ENCODE data around the gene CLEC18A.
"Not testable (repeated sequence)": the region's sequence is repeated elsewhere in the genome, so short reads cannot be mapped to it uniquely, and the experiment has no call there.

CLEC18A gene

DNA sequence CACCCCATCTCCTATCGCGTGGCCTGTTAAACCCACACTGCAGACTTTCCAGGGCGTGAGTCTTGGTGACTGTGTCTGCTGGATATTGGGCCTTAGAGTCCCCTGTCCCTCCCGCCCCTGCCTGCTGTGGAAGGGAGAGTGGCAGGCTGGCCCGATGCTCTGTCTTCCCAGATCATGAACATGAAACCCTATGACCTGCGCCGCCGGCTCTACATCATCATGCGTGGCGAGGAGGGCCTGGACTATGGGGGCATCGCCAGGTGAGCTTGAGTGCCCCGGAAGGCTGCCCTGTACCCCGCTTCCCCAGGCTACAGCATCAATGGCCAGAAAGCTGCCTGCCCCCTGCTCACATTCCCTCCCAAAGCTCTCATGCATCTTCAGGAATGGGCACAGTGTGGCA is 19.5 kb upstream of the CLEC18A start:
- no peak for DNase-seq

DNA sequence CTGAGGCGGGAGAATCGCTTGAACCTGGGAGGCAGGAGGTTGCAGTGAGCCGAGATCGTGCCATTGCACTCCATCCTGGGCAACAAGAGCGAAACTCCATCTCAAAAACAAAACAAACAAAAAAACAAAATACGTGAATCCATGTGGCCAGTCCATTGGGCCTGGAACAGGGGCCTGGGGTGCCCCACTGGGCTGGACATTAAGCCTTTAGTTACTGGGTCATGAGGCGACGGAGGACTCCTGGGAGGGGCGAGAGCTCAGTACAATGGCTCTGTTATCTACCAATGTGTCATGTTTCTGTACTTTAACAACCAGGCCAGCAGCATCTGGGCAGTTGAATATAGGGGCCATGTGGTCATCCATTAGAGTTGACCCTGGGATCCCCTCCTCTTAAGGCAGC is 18.9 kb upstream of the CLEC18A start:
- DNase-seq: no peak

DNA sequence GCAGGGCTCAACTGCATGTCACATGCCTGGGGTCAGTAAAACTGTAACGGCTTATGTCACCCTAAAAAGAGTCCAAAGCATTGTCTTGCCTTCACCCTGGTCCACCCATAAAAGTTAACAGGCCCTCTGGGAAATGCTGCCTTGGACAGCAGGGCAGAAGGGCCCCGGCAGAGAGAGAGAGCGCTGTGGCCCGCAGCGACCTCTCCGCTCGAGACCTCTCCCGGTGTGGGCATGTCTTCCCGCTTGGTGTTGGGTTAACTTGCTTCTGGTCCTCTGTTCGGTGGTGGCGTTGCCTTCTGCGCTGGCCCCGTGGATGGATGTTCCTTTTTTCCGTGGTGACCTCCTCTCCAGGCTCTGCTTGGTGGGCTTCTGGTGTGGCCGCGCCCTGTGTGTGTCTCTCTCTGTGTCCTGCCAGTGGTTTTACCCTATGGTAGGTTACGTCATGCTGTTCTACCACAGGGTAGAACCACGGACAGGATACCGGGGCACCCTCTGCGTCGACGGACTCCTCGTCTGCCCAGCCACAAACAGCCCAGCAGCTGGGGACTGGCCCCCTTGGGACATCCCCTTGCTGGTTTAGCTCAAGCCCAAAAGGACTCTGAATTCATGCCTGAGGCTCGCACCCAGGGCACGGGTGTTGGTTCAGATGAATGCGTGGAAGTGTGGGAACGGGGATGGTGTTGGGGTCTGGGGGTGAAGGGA is 18.3 kb upstream of the CLEC18A start:
- no peak for DNase-seq

DNA sequence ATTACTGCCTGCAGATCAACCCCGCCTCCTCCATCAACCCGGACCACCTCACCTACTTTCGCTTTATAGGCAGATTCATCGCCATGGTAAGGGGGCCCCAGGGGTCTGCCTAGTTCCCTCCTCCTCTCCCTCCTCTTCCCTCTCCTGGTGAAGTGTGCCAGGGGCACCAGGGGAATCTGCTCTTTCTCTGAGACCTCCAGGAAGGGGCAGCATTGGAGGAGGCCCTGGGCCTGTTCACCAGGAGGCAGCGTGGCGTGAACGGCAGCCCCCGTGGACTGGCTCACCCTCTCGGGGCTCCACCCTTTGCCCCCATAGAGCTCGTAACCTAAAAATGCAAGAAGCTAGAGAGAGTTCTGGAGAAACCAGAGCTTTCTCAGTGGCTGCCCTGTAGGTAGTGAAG is 17.1 kb upstream of the CLEC18A start:
- no peak for DNase-seq

DNA sequence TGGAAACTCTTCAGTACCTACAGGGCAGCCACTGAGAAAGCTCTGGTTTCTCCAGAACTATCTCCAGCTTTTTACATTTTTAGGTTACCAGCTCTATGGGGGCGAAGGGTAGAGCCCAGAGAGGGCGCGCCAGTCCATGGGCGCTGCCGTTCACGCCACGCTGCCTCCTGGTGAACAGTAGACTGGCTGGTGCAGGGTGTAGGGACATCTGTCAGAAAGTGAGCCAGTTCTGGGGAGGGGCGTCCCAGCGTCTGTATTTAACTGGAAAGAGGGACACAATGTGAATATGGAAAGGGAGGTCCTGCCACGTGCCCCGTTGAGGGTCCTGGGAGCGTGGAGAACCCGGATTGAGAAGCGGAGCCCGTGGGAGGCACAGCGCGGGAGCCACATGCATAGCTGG is 16.4 kb upstream of the CLEC18A start:
- DNase-seq: no peak

DNA sequence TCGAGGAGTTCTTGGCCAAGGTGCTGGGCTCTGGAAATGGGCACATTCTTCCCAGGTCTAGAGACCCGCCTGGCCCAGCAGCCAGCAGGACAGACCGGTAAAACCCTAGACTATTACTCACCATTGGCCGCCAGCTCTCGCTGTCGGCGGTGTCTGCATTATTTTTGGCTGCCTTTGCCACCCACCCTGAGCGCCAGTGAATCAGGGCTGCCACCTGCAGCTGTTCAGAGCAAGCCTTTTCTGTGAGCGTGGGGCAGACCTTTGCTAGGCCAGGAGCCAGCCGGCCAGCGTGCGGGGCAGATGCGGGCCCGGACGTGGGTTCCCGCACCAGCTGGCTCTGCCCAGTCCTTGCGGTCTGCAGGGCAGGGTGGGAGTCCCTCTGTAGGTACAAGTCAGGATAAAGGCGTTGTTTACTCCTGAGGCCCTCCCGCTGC is 15.8 kb upstream of the CLEC18A start:
- no peak for DNase-seq

DNA sequence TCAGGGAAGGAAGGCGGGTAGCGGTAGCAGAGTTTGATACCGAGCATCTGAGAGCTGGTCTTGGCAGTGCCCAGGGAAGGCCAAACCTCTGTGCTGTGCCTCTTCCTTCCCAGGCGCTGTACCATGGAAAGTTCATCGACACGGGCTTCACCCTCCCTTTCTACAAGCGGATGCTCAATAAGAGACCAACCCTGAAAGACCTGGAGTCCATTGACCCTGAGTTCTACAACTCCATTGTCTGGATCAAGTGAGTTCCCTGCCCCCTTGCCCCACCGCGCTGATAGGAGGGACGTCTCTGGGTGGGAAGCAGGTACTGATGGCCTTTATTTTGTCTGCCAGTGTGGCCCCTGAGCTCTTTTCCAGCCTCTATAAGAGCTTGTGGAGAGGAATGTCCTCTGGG is 15.4 kb upstream of the CLEC18A start:
- no peak for DNase-seq

DNA sequence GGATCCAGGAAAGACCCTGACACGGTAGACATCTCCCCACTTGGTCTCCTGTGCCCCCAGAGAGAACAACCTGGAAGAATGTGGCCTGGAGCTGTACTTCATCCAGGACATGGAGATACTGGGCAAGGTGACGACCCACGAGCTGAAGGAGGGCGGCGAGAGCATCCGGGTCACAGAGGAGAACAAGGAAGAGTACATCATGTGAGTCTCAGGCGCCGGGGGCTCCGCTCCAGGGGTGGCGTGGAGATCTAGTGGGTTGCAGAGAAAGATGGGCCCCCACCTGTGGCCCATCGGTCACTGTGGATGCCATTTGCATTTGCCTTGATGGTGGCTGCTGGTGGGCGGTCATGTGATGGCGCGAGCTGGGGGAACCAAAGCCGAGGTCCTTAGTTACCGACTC is 14.9 kb upstream of the CLEC18A start:
- no peak for DNase-seq

DNA sequence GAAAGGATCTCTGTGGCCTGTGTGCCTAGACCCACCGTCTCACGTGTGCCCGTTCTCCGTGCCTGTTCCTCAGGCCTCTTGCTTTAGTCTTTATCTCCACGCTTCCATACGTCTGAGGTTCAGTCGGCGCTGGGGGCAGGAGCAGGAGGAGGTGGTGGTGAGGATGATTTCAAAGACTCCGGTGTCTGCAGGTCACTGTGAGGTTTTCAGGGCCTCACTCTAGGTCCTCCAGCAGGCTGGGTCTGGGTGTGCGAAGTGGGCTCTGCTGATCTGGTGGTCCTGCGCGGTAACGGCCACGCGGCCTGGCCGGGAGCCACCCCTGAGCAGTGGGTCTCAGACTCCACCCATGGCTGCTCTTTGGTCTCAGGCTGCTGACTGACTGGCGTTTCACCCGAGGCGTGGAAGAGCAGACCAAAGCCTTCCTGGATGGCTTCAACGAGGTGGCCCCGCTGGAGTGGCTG is 14.4 kb upstream of the CLEC18A start:
- no peak for DNase-seq

DNA sequence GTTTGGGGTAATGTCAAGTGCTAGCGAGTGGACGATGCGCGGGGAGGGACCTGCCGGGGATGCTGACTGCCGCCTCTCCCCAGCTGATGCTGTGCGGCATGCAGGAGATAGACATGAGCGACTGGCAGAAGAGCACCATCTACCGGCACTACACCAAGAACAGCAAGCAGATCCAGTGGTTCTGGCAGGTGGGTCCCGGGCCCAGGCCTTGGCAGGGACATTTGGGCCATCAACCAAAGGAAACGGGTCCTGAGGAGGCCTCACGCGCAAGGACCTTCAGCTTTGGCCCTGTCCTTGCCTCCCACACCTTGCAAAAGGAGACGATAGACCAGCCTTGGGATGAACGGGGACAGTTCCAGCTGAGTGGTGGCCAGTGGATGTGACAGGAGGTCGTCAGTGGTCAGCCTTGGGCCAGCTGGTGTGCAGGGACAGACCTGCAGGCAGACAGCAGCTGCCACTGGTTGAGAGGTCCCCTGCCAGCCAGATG is 13.6 kb upstream of the CLEC18A start:
- DNase-seq: no peak

DNA sequence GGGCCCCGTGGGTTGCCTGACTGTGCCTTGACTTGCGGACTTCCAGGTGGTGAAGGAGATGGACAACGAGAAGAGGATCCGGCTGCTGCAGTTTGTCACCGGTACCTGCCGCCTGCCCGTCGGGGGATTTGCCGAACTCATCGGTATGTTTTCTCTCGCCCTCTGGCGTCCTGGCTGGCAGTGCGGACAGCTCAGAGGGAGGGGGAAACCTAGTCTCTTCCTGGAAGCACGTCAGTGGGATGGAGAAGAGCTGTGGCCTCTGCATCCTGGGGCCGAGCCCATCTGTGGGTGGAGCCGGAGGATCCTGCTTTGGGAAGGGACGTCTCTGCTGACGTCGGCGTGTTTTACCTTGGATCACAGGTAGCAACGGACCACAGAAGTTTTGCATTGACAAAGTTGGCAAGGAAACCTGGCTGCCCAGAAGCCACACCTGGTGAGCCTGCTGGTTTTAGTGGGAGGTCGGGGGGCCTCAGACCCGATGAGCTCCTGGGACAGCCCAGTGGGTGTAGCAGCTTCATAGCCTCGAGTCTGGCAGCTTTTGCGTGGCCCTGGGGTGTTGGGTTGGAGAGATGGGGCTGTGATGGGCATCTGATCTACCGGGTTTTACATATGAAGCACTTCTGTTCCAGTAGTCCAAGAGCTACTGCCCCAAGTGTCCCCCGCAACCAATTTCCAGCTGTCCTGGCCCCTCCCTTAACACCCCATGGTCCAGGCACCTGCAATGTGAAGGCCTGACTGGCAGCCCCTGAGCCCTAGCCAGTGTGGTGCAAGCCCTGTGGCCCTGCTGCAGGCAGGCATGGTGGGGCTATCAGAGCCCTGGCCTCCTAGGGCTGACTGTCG is 11.9 kb upstream of the CLEC18A start:
- DNase-seq: no peak

DNA sequence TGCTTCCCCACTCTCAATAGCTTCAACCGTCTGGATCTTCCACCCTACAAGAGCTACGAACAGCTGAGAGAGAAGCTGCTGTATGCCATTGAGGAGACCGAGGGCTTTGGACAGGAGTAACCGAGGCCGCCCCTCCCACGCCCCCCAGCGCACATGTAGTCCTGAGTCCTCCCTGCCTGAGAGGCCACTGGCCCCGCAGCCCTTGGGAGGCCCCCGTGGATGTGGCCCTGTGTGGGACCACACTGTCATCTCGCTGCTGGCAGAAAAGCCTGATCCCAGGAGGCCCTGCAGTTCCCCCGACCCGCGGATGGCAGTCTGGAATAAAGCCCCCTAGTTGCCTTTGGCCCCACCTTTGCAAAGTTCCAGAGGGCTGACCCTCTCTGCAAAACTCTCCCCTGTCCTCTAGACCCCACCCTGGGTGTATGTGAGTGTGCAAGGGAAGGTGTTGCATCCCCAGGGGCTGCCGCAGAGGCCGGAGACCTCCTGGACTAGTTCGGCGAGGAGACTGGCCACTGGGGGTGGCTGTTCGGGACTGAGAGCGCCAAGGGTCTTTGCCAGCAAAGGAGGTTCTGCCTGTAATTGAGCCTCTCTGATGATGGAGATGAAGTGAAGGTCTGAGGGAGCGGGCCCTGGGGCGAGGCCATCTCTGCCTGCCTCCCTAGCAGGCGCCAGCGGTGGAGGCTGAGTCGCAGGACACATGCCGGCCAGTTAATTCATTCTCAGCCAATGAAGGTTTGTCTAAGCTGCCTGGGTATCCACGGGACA is 11.1 kb upstream of the CLEC18A start:
- no peak for DNase-seq

DNA sequence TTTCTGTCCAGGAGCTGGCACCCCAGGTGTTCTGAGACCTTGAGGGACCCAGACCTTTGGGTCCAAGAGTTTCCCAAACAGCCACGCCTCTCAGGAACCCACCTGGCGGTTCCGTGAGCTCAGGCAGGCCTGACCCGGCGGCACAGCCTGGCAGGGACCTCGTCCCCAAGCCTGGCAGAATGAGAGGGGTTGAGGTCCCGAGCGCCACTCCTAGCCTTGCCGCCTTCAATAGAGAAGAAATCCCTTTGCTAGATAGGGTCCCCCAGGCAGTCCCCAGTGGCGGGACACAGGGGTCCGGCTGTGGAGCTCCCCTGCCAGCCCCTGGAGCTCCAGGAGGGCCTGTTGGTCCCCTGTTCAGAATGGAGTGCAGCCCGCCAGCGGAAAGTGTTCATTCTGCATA is 10.5 kb upstream of the CLEC18A start:
- DNase-seq: no peak

DNA sequence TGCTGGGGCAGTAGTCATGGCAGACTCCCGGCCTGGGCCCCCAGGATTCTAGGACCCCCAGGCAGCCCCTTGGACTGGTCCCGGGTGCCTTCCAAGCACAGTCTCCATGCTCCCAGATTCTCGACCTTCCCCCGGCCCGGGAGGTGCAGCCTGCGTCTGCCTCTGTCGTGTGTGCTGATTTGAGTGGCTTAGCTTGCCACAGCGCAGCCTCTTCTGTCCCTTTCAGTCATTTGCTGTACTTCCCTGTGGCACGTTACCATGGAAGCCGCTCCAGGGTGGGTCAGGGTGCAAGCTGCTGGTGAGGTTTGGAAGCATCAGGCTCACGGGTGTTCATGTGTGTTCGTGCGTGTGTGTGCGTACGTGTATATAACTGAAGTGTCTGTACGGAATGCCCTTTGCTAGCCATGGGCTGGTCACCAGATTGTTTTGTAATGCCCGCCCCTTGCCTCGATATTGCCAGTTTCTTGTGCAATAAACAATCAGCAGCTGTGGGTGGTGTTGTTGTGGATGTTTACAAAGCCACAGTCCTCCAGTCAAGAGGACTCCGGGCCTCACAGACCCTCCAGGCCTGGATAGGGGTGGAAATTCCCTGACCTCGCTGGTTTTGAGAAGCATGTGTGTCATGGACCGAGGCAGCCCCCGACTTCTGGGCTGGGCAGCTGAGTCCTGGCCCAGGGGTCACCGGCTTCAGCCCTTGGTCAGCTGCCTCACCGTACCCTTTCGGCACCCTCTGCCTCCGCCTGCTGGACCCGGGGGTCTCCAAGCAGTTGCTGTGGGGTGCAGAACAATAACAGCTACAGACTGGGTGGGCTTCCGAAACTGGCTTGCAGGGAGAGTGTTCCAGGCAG is 9.7 kb upstream of the CLEC18A start:
- DNase-seq: no peak

DNA sequence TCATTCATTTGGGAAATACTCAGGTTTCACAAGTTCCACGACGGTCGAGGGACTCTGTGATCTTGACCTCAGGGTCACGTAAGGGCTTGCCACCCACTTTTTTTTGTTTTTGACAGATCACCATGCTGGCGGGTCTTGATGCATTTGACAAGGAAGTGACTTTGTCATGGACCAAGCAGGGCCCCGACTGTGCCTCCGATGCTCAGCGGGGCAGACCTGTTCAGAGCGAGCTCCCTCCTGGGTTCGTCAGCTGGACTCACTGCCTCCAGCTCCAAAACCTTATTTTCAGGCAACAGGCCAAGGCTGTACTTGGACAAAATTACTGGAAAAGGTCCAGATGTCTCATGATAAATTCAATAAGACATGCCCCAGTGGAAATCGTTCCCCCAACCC is 9.0 kb upstream of the CLEC18A start:
- DNase-seq: peak; percentile 52

DNA sequence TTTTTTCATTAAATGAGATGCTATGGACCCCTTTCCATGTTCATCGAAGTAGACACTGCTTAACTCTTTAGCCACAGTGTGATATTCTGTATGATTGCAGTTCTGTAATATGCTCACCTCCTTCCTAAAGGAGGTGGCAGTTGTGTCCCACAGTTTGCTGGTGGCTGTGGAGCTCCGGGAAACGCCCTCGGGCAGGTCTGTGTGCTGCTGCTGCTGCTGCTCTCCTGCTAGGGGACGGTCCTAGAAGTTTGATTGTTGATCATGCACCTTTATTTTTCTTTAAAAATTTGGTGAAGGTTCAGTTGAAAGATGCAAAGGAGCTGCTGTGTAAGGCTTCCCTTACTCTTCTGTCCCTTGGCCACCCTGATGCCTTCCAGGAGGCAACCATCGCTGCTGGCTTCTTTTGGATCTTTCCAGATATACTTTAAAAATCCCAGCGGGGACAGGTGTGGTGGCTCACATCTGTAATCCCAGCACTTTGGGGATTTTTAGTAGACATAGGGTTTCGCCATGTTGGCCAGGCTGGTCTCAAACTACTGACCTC is 8.4 kb upstream of the CLEC18A start:
- no peak for DNase-seq

DNA sequence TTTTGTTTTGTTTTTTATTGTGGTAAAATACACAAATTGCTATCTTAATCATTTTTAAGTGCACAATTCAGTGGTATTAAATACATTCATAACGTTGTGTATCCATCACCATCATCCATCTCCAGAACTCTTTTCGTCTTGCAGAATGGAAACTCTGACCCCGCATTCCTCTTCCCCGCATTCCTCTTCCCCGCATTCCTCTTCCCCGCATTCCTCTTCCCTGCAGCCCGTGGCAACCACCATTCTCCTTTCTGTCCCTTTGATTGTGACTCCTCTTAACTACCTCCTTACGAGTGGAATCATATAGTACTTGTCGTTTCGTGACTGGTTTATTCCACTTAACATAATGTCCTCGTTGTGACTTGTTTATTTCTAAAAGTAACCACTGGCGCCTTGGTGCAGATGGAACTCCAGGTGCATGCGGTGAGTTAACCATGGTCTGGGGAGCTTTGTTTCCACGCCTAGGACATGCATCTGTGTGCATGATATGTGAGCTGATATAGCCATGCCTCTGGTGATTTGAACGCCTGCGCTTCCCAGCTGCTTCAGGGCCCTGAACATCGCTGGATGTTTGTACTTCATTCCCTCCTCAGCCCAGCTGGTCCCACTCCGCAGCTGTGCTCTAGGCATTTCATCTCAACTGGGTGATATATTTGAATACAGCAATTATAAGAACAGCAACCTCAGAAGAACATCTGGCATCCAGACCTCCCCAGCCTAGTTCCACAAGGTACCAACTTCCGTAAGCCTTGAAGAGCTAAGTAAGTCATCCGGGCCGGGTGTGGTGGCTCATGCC is 7.7 kb upstream of the CLEC18A start:
- DNase-seq: peak; percentile 83

DNA sequence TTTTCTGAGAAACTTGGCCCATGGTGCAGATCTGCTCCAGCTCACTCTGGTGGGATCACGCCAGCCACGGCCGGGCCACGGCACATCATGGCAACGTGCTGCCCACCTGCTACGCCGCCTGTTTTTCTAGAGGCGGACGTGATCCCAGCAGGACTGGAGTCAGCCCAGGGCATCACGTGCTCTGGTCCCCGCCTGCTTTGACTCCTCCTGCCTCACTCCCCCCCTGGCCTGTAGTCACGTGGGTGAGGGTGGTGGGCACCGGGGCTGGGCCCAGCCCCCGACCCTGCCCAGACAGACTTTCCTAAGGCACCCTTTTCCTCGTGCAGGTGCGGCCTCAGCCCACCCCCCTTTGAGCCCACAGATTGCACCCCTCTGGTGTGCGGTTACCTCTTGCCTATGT is 723 bp upstream of the CLEC18A start:
- not testable (repeated sequence) for DNase-seq

DNA sequence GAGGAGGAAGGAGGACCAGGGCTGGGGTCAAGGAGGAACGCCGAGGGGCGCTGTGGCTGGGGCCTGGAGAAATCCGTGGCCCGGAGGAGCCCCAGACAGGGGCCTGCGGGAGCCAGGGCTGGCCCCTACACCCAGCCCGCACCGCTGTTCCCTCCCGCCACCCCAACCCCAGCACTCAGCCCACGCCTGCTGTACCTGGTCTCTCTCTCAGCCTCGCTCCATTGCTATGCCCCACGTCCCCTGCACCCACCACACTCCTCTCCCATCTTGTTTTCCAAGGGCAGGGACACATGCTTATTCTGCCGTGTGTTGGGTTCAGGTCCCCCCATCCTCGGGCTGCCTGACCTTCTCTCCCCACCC is 518 bp downstream of the CLEC18A start:
- not testable (repeated sequence) for DNase-seq

DNA sequence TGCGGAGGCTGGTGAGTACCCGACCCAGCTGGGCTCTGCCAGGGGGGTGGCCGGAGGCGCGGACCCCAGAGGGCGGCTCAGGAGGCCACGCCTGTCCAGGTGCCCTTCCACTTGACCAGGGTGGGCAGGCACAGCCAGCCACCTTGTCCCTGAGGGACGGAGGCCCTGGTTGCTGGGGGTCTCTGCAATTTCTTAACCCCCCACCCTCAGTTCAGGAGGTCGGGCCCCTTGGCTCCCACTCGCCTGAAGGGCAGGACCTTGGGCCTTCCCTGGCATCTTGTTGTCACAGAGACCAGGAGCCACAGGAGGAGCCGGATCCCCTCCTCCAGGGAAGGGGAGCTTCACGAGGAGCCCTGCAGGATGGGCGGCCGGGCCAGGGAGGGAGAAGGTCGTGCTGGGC is 982 bp downstream of the CLEC18A start:
- not testable (repeated sequence) for DNase-seq
